ENCODE results near the gene NEURL1. TPM values are rescaled to one million over a fixed set of nuclear protein-coding genes. Genes with fewer than 3 reads are reported as not detected.

Gene NEURL1
- total RNA-seq, 4 donors from 2014 or later, result 0.39 to 0.60 TPM; not detected in 2

DNA sequence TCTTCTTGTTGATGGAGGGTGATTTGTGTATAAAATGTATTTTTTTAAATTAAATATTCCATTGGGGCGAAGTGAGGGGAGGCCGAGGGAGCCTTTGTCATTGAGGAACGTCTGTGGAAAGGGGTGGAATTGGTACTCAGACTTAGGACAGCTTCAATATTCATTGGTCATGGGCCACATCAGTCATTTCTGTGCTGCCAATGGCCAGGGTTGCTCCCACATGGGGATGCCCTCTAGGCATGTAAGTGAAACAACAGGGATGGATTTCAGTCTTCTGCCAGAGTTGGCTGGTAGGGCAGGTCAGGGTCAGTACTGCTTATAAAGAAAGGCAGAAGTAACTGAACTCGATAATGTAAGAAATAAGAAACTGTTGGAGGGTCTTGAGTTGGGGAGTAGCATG, 47.2 kb downstream of the NEURL1 start:
- Histone ChIP-seq H3K4me3 (no peak overlapping the region), H3K27me3 (no peaks in the 10 kb centered on the region), H3K27ac (no peak overlapping the region), H3K9me3 (no peaks in the 10 kb centered on the region), H3K36me3 (no peaks in the 10 kb centered on the region), H3K4me1 (peaks cover 0 to 14% (median 5%) of the 10 kb centered on the region in 4 donors)
- TF ChIP-seq, protein P1, sequence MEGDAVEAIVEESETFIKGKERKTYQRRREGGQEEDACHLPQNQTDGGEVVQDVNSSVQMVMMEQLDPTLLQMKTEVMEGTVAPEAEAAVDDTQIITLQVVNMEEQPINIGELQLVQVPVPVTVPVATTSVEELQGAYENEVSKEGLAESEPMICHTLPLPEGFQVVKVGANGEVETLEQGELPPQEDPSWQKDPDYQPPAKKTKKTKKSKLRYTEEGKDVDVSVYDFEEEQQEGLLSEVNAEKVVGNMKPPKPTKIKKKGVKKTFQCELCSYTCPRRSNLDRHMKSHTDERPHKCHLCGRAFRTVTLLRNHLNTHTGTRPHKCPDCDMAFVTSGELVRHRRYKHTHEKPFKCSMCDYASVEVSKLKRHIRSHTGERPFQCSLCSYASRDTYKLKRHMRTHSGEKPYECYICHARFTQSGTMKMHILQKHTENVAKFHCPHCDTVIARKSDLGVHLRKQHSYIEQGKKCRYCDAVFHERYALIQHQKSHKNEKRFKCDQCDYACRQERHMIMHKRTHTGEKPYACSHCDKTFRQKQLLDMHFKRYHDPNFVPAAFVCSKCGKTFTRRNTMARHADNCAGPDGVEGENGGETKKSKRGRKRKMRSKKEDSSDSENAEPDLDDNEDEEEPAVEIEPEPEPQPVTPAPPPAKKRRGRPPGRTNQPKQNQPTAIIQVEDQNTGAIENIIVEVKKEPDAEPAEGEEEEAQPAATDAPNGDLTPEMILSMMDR (IDR thresholded peaks at IDR 0.05), result no peak
- TF ChIP-seq POLR2A (IDR thresholded peaks at IDR 0.05), result no peak
- TF ChIP-seq EP300 (IDR thresholded peaks at IDR 0.05), result no peak
- no peak for DNase-seq (ENCODE audit: low spot score in 2 of 2)
- WGBS, 2 donors, result 69 to 81% methylated on average over 4 of the region's 4 CpGs

DNA sequence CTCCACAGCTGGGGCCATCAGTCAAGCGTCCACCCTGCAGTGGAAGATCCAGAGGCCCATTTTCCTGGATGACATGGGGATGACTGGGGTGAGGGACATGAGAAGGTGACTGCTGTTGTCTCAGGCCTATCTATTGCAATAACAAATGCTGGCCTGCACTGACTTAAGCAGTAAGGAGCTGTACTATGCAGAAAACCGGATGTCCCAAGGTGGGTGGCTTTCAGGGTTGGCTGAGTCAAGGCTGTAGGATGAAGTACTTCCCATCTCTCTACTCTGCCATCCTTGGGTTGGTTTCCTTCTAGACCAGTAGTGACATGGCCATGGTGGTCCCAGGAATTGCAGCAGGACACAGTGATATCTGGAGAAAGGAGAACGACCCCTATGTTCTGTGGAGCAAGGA, 48.1 kb downstream of the NEURL1 start:
- Histone ChIP-seq H3K4me1 (peaks cover 0 to 14% (median 5%) of the 10 kb centered on the region in 4 donors), H3K4me3 (no peak overlapping the region), H3K9me3 (no peaks in the 10 kb centered on the region), H3K36me3 (no peaks in the 10 kb centered on the region), H3K27ac (no peak overlapping the region), H3K27me3 (no peaks in the 10 kb centered on the region)
- TF ChIP-seq, protein P1 (IDR thresholded peaks at IDR 0.05), result no peak
- no peak for TF ChIP-seq EP300 (IDR thresholded peaks at IDR 0.05)
- TF ChIP-seq POLR2A (IDR thresholded peaks at IDR 0.05), result no peak
- no peak for DNase-seq (ENCODE audit: low spot score in 2 of 2)
- 92 to 93% methylated on average over 3 of the region's 3 CpGs for WGBS, 2 donors

DNA sequence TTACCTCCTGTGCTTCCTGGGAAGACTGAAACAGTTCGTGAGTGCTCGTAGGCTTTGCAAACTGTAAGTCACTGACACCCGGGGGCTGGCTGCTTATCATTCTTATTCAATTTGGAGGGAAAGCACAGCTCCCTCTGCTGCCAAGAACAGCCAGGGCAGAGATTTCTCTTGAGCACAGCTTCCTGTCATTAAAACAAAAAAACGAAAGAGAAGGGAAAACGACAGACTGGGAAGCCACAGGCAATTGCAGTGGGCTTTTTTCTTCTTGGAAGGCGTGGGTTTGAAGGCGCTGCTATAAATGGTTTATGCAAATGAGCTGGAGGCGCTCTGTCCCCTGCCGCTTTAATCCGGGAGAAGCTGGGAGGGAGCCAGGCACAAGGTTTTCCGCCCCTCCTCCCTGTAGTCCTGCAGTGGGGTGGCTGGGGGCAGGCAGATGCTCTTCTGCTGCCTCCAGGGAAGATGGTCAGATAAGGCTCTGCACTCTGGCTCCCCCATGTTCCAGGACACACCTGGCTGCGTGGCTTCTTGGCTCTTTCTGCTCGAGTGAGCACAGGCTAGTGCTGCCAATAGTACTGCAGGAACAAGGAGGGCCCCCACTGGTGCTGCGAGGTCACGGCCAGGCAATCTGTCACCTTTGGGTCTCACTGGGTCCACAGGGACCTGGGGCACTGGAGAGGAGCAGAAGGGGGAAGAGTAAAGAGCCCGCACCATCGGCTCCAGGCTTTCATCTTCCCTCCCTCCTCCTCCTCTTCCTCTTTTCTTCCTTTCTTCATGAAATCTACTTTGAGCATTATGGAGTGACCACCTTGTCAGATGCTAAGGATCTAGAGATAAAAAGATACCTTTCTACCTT, 49.5 kb downstream of the NEURL1 start:
- peak in 1 of 2 donors; percentile 31 for DNase-seq (ENCODE audit: low spot score in 2 of 2)
- 8 to 12% methylated on average over 17 of the region's 17 CpGs for WGBS, 2 donors

DNA sequence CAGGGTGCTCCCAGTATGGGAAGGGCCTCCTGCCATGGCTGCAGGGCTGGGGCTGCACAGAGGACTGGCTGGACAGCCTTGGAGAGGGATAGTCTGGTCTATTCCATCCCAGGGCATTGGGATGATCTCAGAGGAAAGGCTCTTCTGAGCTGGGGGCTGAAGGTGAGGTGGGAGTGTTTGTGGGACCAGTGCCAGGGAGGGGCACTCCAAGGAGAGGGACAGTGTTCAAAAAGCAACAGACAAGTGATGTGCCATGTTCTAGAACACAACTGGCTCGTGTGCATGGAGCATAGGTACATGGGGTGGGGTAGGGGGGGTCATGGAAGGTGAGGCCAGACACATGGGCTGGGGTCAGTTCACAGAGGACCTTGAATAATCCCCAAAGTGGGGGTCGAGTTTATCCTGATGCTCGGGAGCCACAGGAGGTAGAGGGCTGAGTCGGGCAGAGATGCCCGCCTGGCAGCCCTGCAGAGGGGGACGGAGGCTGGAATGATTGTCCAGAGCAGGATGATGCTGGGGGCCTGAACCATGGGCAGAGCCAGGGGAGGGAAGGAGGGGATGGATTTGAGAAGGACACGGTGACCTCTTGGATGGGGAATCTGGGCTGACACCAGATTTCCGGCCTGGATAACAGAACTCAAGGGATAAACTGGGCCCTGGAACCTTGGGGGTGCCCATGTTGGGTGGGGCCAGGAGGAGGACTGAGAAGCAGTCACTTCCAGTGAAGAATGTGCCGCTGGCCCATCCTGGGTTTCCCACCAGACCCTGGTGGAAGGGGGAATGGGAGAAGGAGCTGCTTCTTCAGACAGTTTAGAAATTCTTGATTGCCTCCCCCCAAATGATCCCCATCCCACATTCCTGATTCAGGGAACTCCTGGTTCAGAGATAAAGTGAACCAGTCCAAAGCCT, 50.4 kb downstream of the NEURL1 start:
- TF ChIP-seq, protein P1 (IDR thresholded peaks at IDR 0.05), result no peak
- TF ChIP-seq EP300 (IDR thresholded peaks at IDR 0.05) (no peak), POLR2A (IDR thresholded peaks at IDR 0.05) (no peak)
- DNase-seq (ENCODE audit: low spot score in 2 of 2), result no peak
- Histone ChIP-seq H3K4me3 (no peak overlapping the region), H3K27me3 (no peaks in the 10 kb centered on the region), H3K36me3 (no peaks in the 10 kb centered on the region), H3K27ac (no peak overlapping the region), H3K4me1 (peaks cover 0 to 14% (median 5%) of the 10 kb centered on the region in 4 donors), H3K9me3 (no peaks in the 10 kb centered on the region)
- 92 to 93% methylated on average over 9 of the region's 9 CpGs for WGBS, 2 donors

More for the DNA sequence above, 49.5 kb downstream of the NEURL1 start:
- Histone ChIP-seq H3K27ac (no peak overlapping the region), H3K4me3 (peak overlapping the region; percentile 13 to 47 (median 27)), H3K4me1 (peaks cover 0 to 14% (median 5%) of the 10 kb centered on the region in 4 donors), H3K9me3 (no peaks in the 10 kb centered on the region), H3K36me3 (no peaks in the 10 kb centered on the region), H3K27me3 (no peaks in the 10 kb centered on the region)
- TF ChIP-seq, protein P1 (IDR thresholded peaks at IDR 0.05), result peak in 3 of 5 experiments; percentile 15 to 36 (median 25)
- no peak for TF ChIP-seq EP300 (IDR thresholded peaks at IDR 0.05)

Measured in tibial nerve (tissue), 4 donors.